Activated CD8-positive, alpha-beta memory T cell treated with anti-CD3 and anti-CD28 coated beads, Interleukin-2, amount 50 U/mL, for 4 hours (primary cell): ENCODE measurements around the gene SEBOX.

Experiments
- DNase-seq: peaks from one replicate; pipeline ENCODE4 v3.0.0-alpha.2; 2020

Gene SEBOX

GRCh38 chr17:28317966-28318758 is 46.8 kb downstream of the SEBOX start:
- DNase-seq = no peak

GRCh38 chr17:28317099-28317965 is 47.7 kb downstream of the SEBOX start:
- DNase-seq = no peak

- DNase-seq = no peak
Observed at GRCh38 chr17:28315846-28316705, 48.9 kb downstream of the SEBOX start.

- DNase-seq = no peak
Observed at GRCh38 chr17:28313841-28314240, 51.2 kb downstream of the SEBOX start.
